ENCODE measurements around the gene SLIT1.

DNA sequence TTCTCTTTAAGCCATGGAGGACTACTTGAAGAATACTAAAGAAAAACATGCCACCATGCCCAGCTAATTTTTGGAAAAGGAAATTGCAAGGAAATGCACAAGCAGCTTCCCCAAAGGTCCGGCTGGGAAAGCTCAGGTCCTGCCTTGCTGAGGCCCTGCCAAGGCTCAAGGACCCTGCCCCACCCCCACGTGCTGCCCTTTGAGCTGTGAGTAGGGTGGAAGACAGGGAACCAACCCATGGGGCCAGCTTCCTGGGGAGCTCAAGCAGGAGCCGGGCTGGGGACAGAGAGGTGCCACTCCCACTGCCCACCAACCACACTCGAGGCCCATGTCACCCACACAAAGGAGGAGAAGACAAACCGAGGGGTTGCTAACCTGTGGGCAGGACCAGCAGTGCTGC is 78.2 kb downstream of the SLIT1 start:
- no peak for TF ChIP-seq POLR2A (IDR thresholded peaks at IDR 0.05)
- TF ChIP-seq, protein P1, sequence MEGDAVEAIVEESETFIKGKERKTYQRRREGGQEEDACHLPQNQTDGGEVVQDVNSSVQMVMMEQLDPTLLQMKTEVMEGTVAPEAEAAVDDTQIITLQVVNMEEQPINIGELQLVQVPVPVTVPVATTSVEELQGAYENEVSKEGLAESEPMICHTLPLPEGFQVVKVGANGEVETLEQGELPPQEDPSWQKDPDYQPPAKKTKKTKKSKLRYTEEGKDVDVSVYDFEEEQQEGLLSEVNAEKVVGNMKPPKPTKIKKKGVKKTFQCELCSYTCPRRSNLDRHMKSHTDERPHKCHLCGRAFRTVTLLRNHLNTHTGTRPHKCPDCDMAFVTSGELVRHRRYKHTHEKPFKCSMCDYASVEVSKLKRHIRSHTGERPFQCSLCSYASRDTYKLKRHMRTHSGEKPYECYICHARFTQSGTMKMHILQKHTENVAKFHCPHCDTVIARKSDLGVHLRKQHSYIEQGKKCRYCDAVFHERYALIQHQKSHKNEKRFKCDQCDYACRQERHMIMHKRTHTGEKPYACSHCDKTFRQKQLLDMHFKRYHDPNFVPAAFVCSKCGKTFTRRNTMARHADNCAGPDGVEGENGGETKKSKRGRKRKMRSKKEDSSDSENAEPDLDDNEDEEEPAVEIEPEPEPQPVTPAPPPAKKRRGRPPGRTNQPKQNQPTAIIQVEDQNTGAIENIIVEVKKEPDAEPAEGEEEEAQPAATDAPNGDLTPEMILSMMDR (IDR thresholded peaks at IDR 0.05), result no peak

All from lower leg skin (tissue), 3 donors.